Measurements from ENCODE around the gene GSAP.

GSAP gene

DNA sequence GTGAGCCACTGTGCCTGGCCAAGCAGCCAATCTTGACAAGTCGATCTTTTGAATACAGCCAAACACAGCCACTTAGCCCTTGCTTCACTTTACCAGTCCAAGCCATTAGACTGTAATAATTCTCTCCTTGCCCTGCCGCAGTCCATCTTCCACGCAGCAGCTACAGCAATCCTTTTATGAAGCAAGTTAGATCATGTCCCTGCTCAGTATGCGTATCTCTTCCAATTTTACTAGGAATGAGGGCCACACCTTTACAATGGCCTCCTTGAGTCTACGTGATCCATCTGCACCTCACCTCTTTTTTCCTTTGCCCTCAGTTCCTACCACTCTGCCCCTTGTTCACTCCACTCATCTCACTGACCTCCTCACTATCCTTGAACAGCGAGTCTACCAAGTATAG, 22.2 kb downstream of the GSAP start:
- Histone ChIP-seq H3K9me3 (ENCODE audit: low read length) (no peaks in the 10 kb centered on the region), H3K4me1 (ENCODE audit: insufficient read depth, low read length) (no peaks in the 10 kb centered on the region), H3K36me3 (ENCODE audit: insufficient read depth, low read length) (no peaks in the 10 kb centered on the region), H3K4me3 (ENCODE audit: low read length) (no peak overlapping the region), H3K27me3 (ENCODE audit: insufficient read depth, low read length) (no peaks in the 10 kb centered on the region), H2AFZ (ENCODE audit: low read depth, low read length) (no peak overlapping the region)

DNA sequence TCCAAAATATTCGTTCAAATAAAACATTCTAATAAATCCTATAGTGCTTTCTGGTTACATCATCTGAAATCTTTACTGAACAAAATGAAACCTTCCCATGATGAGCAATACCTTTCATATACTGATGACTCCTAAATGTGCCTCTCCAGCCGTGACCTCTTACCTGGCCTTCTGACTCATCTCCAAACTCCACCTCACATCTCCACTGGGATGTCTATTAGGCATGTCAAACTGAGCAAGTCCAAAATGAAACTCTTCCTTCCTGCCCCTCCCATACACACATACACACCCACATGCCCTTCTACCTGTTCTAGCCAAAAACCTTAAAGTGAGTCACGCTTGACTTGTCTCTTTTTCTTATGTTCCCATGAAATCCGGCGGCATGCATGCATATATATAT, 22.9 kb downstream of the GSAP start:
- H3K9me3 ChIP-seq (ENCODE audit: low read length) = no peaks in the 10 kb centered on the region
- no peak overlapping the region for H3K4me3 ChIP-seq (ENCODE audit: low read length)
- no peaks in the 10 kb centered on the region for H3K4me1 ChIP-seq (ENCODE audit: insufficient read depth, low read length)
- no peak overlapping the region for H2AFZ ChIP-seq (ENCODE audit: low read depth, low read length)
- H3K36me3 ChIP-seq (ENCODE audit: insufficient read depth, low read length) = no peaks in the 10 kb centered on the region
- H3K27me3 ChIP-seq (ENCODE audit: insufficient read depth, low read length) = no peaks in the 10 kb centered on the region

DNA sequence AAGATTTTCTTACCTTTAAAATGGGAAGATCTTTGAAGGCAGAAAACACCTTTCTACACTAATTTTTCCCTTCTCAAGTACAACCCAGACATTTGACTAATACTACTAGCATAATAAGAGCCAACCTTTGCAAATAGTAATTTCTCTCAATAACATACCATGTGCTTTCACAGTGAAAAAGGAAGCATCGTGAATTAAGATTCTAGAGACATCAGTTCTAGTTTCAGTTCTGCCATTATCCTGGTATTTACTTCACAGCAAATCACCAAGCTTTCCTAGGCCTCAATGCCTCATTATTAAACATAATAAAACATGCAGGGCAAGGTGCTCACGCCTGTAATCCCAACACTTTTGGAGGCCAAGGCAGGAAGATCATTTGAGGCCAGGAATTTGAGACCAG, 24.9 kb downstream of the GSAP start:
- Histone ChIP-seq H3K4me3 (ENCODE audit: low read length) (no peak overlapping the region), H2AFZ (ENCODE audit: low read depth, low read length) (no peak overlapping the region), H3K36me3 (ENCODE audit: insufficient read depth, low read length) (no peaks in the 10 kb centered on the region), H3K9me3 (ENCODE audit: low read length) (no peaks in the 10 kb centered on the region), H3K4me1 (ENCODE audit: insufficient read depth, low read length) (no peaks in the 10 kb centered on the region), H3K27me3 (ENCODE audit: insufficient read depth, low read length) (no peaks in the 10 kb centered on the region)

DNA sequence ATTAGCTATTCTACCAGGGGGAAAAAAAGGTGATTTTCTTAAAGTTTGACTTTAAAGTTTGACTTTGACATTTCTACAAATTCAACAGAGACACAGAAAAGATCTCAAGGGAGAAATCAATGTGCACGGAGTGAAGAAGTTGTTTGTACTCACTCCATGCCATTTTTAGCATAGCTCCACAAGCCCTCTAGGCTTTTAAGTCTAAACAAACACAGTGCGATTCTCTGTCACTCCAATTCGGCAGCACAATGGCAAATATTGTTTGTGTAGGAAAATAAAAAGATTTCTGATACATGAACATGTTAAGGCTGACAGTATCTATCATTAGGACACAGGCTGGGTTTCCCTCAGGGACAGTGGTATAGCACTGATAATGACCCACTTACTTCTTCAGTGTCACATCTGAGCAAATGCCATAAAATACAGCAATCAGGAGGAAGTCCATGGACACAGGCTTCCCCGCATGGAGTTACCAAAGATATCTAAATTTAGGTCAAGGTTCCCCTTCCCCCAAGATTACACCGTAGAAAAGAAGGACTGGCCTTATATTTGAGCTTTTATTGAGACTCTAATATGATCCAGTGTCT, 28.0 kb downstream of the GSAP start:
- Histone ChIP-seq H2AFZ (ENCODE audit: low read depth, low read length) (no peak overlapping the region), H3K9me3 (ENCODE audit: low read length) (no peaks in the 10 kb centered on the region), H3K27me3 (ENCODE audit: insufficient read depth, low read length) (no peaks in the 10 kb centered on the region), H3K36me3 (ENCODE audit: insufficient read depth, low read length) (no peaks in the 10 kb centered on the region), H3K4me3 (ENCODE audit: low read length) (no peak overlapping the region), H3K4me1 (ENCODE audit: insufficient read depth, low read length) (peaks cover 9% of the 10 kb centered on the region)

DNA sequence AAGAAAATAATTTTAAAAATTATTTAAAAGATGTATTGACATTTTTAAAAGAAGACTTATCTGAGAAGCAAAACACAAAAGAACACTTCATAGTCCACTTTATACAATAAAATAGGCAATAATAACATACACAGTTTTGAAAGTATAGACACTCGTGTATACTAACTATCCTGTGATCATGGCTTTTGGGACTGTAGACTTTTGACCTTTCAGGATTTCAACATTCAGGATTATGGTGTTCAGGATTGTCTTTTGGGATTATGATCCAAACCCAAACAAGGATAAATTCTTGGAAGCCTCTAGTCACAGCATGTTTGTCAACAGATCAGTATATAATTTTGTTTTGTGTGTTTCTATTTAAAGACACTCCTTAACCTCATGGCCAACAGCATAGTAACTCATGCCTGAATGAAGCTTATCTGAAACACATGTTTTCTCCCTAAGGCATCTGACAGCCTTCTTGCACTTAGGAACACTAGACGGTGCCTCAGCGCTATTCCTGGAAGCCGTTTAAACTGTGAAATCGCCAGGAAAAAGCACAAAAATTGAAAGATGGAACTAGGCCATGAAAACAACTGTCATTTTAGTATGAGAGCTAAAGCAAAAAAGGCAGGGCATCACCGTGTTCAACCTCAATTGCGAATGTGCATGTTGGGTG, 29.9 kb downstream of the GSAP start:
- no peaks in the 10 kb centered on the region for H3K36me3 ChIP-seq (ENCODE audit: insufficient read depth, low read length)
- no peaks in the 10 kb centered on the region for H3K27me3 ChIP-seq (ENCODE audit: insufficient read depth, low read length)
- no peak overlapping the region for H3K4me3 ChIP-seq (ENCODE audit: low read length)
- H2AFZ ChIP-seq (ENCODE audit: low read depth, low read length) = no peak overlapping the region
- H3K9me3 ChIP-seq (ENCODE audit: low read length) = no peaks in the 10 kb centered on the region
- H3K4me1 ChIP-seq (ENCODE audit: insufficient read depth, low read length) = peaks cover 9% of the 10 kb centered on the region

DNA sequence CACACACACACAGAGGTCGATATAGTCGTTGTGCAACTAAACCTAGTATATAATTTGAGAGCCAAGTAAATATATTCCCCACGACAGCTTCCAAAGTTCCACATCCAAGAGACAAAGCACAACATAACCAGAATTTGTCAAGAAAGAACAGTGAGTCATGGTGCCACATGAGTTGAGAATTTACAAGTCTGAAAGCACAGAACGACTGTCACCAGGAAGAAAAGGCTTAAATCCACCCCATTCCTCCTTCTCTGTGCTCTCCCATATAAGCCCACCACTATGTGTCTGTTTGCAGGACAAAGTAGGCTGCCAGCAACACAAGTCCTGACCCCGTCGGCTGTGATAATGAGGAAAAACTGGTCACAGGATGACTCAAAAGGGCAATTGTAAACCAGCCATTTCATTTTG, 32.8 kb downstream of the GSAP start:
- Histone ChIP-seq H3K27me3 (ENCODE audit: insufficient read depth, low read length) (no peaks in the 10 kb centered on the region), H2AFZ (ENCODE audit: low read depth, low read length) (no peak overlapping the region), H3K4me1 (ENCODE audit: insufficient read depth, low read length) (peaks cover 9% of the 10 kb centered on the region), H3K4me3 (ENCODE audit: low read length) (no peak overlapping the region), H3K36me3 (ENCODE audit: insufficient read depth, low read length) (no peaks in the 10 kb centered on the region), H3K9me3 (ENCODE audit: low read length) (no peaks in the 10 kb centered on the region)

DNA sequence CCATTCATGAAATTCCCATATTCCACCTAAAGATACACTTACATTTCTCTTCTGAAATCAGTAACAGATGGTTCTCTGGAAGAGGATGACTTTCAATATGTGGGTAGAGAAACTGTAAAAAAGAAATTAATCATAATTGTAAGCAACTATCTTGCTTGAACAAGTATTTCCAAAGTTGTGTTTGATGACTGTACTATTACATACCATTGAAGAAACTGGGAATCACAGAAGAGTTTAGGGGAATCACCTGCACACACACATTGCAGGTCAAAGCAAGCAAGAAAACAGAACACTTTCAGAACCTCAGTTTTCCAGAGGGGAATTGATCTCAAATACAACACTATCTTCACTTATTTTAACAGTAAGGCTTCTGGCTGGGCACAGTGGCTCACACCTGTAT, 33.6 kb downstream of the GSAP start:
- H3K9me3 ChIP-seq (ENCODE audit: low read length) = no peaks in the 10 kb centered on the region
- H3K36me3 ChIP-seq (ENCODE audit: insufficient read depth, low read length) = no peaks in the 10 kb centered on the region
- no peaks in the 10 kb centered on the region for H3K27me3 ChIP-seq (ENCODE audit: insufficient read depth, low read length)
- H2AFZ ChIP-seq (ENCODE audit: low read depth, low read length) = no peak overlapping the region
- no peak overlapping the region for H3K4me3 ChIP-seq (ENCODE audit: low read length)
- peaks cover 9% of the 10 kb centered on the region for H3K4me1 ChIP-seq (ENCODE audit: insufficient read depth, low read length)

DNA sequence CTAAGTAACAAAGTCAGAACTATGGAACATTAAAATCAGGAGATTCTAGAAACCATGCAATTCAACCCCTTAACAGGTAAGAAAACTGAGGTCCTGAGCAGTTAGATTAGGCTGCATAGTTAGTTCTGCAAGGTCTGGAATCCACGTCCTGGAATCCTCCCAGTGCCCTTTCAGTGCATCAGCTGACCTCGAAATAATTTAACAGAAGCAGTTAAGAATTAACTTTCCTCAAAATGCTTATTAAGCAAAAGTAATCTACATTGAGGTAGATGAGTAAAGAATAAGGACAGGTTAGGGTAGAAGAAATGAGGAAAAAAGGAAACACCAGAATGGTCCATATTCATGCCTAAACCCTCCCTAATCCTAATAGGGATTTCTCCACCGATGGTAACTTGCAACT, 37.6 kb downstream of the GSAP start:
- Histone ChIP-seq H2AFZ (ENCODE audit: low read depth, low read length) (no peak overlapping the region), H3K4me1 (ENCODE audit: insufficient read depth, low read length) (peaks cover 14% of the 10 kb centered on the region), H3K9me3 (ENCODE audit: low read length) (no peaks in the 10 kb centered on the region), H3K36me3 (ENCODE audit: insufficient read depth, low read length) (no peaks in the 10 kb centered on the region), H3K4me3 (ENCODE audit: low read length) (no peak overlapping the region), H3K27me3 (ENCODE audit: insufficient read depth, low read length) (no peaks in the 10 kb centered on the region)

DNA sequence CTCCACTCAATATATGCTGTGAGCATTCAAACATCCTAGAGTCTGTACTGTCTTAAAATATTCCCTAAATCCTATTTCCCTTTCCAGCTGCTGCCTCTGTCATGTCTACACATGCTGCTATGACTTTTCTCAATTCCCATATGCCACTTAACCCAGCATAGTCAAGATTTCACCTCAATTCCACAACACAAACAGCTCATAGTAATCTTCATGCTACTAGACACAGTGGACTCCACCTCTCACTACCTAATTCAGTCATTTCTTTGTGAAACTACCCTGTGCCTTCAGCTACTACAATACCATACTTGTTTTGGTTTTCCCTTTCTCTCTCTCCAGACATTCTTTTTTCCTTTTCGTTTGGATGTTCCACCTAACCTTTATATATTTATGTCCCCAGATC, 45.5 kb downstream of the GSAP start:
- peaks cover 10% of the 10 kb centered on the region for H3K4me1 ChIP-seq (ENCODE audit: insufficient read depth, low read length)

DNA sequence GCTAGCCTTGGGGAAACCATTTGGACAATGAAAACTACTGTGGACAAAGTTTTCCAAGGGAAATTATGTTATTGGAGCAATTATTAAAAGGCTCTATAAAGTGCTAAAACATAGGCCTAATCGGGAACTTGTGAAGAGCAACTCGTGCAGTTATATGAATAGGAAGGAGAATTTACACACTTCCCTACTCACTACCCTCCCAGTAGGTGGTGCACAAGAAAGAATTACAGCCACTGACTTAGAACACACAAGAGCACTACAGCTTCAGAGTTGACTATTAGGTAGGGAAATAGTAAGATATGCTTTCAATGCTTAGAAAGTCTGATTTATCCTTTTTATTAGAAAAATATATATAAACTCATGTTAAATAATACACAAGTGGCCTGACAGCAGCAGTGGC, 47.2 kb downstream of the GSAP start:
- Histone ChIP-seq H3K36me3 (ENCODE audit: insufficient read depth, low read length) (no peaks in the 10 kb centered on the region), H3K27me3 (ENCODE audit: insufficient read depth, low read length) (no peaks in the 10 kb centered on the region), H3K4me1 (ENCODE audit: insufficient read depth, low read length) (no peaks in the 10 kb centered on the region), H3K4me3 (ENCODE audit: low read length) (no peak overlapping the region), H2AFZ (ENCODE audit: low read depth, low read length) (no peak overlapping the region), H3K9me3 (ENCODE audit: low read length) (peaks cover 3% of the 10 kb centered on the region)

More for the DNA sequence above, 45.5 kb downstream of the GSAP start:
- Histone ChIP-seq H3K4me3 (ENCODE audit: low read length) (no peak overlapping the region), H3K27me3 (ENCODE audit: insufficient read depth, low read length) (no peaks in the 10 kb centered on the region), H2AFZ (ENCODE audit: low read depth, low read length) (no peak overlapping the region), H3K36me3 (ENCODE audit: insufficient read depth, low read length) (no peaks in the 10 kb centered on the region), H3K9me3 (ENCODE audit: low read length) (peaks cover 3% of the 10 kb centered on the region)

DNA sequence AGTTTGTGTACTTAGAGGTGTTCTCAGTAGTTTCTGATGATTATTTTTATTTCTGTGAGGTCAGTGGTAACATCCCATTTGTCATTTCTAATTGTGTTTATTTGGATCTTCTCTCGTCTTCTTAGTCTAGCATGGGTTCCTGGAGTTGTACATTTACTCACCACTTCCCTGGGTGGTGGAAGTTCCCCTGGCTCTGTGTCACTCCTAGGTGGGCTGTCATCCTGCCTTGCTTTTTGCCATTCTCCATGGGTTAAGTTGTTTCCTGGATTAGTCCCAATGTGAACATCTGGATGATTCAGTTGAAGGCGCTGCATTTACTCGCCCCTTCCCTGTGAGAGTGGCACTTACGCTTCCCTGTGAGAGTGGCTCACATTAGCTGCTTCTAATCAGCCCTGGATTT, 48.2 kb downstream of the GSAP start:
- Histone ChIP-seq H3K9me3 (ENCODE audit: low read length) (peaks cover 3% of the 10 kb centered on the region), H3K4me3 (ENCODE audit: low read length) (no peak overlapping the region), H3K27me3 (ENCODE audit: insufficient read depth, low read length) (no peaks in the 10 kb centered on the region), H3K4me1 (ENCODE audit: insufficient read depth, low read length) (no peaks in the 10 kb centered on the region), H3K36me3 (ENCODE audit: insufficient read depth, low read length) (no peaks in the 10 kb centered on the region), H2AFZ (ENCODE audit: low read depth, low read length) (no peak overlapping the region)

DNA sequence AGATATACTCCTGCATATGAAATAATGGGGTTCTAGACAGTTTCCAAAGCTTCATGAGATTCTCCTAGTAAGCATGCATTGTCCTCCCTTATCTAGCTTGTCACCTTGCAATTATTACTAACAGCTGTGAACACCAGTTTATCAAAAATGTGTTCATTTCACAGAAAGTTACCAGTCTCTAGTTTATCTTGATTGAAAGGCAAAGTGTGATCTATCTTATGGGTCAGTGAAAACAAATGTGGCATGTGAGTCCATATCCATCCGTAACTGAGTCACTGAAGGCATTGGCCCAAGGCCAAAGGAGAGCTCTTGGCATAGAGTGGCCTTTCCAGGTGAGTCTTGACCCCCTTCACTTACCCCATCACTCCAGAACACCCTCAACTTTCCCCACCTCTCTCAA, 53.2 kb downstream of the GSAP start:
- no peaks in the 10 kb centered on the region for H3K36me3 ChIP-seq (ENCODE audit: insufficient read depth, low read length)
- no peak overlapping the region for H2AFZ ChIP-seq (ENCODE audit: low read depth, low read length)
- peaks cover 3% of the 10 kb centered on the region for H3K9me3 ChIP-seq (ENCODE audit: low read length)
- no peaks in the 10 kb centered on the region for H3K4me1 ChIP-seq (ENCODE audit: insufficient read depth, low read length)
- H3K4me3 ChIP-seq (ENCODE audit: low read length) = no peak overlapping the region
- H3K27me3 ChIP-seq (ENCODE audit: insufficient read depth, low read length) = no peaks in the 10 kb centered on the region

DNA sequence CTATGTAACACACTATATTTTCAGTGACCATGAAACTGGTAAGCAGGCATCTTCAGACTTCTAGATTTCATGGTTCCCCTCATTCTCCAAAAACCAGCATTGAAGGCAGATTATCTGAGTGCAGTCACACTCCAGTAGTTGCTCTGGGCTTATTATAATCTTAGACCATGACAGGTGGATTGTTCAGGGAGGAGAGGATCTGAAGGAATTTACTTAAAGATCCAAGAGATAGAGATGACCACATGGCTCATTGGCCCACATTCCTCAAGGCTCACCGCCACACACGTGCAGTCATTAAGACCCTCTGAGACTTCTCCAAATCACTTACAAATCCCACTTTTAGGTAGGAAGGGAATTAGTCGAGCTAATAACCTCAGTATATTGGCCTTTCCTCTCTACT, 55.2 kb downstream of the GSAP start:
- Histone ChIP-seq H3K9me3 (ENCODE audit: low read length) (no peaks in the 10 kb centered on the region), H3K27me3 (ENCODE audit: insufficient read depth, low read length) (no peaks in the 10 kb centered on the region), H3K4me1 (ENCODE audit: insufficient read depth, low read length) (no peaks in the 10 kb centered on the region), H3K4me3 (ENCODE audit: low read length) (no peak overlapping the region), H3K36me3 (ENCODE audit: insufficient read depth, low read length) (no peaks in the 10 kb centered on the region), H2AFZ (ENCODE audit: low read depth, low read length) (no peak overlapping the region)

DNA sequence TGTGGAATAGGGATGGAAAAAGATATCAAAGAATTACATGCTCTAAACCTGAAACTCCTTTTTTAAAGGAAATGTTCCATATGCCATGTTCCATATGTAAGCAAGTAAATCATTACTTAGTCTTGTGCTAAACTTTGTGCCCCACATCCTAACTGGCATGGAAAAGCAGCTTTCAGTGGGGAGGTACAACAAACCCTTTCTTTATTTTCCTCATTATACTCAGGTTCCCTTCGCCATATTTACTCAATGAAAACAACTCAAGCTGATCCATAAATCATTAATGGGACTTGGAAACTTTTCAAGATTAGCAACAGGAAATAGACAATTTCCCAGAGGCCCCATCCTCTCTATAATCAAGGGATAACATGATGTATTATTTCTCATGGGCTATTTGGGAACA, 56.0 kb downstream of the GSAP start:
- Histone ChIP-seq H2AFZ (ENCODE audit: low read depth, low read length) (no peak overlapping the region), H3K4me1 (ENCODE audit: insufficient read depth, low read length) (no peaks in the 10 kb centered on the region), H3K9me3 (ENCODE audit: low read length) (no peaks in the 10 kb centered on the region), H3K36me3 (ENCODE audit: insufficient read depth, low read length) (no peaks in the 10 kb centered on the region), H3K27me3 (ENCODE audit: insufficient read depth, low read length) (no peaks in the 10 kb centered on the region), H3K4me3 (ENCODE audit: low read length) (no peak overlapping the region)
